ENCODE data around the gene SLC38A11.

Gene SLC38A11

GRCh38 chr2:164913640-164914350, 41.5 kb downstream of the SLC38A11 start:
- DNase-seq, result no peak

GRCh38 chr2:164913011-164913410, 42.3 kb downstream of the SLC38A11 start:
- no peak for DNase-seq

GRCh38 chr2:164911832-164912231, 43.5 kb downstream of the SLC38A11 start:
- no peak for DNase-seq

GRCh38 chr2:164910101-164910899, 45.0 kb downstream of the SLC38A11 start:
- no peak for DNase-seq

- no peak for DNase-seq
Observed at GRCh38 chr2:164906947-164907346, 48.4 kb downstream of the SLC38A11 start.

- no peak for DNase-seq
Observed at GRCh38 chr2:164905307-164905706, 50.0 kb downstream of the SLC38A11 start.

- DNase-seq, result no peak
Observed at GRCh38 chr2:164903951-164904350, 51.4 kb downstream of the SLC38A11 start.

- DNase-seq, result no peak
Observed at GRCh38 chr2:164903204-164903603, 52.1 kb downstream of the SLC38A11 start.

- no peak for DNase-seq
Observed at GRCh38 chr2:164899121-164899520, 56.2 kb downstream of the SLC38A11 start.

GRCh38 chr2:164898475-164898874, 56.9 kb downstream of the SLC38A11 start:
- DNase-seq, result no peak

GRCh38 chr2:164897469-164898260, 57.7 kb downstream of the SLC38A11 start:
- DNase-seq, result no peak

- DNase-seq, result no peak
Observed at GRCh38 chr2:164896634-164897355, 58.5 kb downstream of the SLC38A11 start.

GRCh38 chr2:164896226-164896625, 59.1 kb downstream of the SLC38A11 start:
- no peak for DNase-seq

GRCh38 chr2:164891460-164891859, 63.9 kb downstream of the SLC38A11 start:
- DNase-seq, result no peak

- DNase-seq, result no peak
Observed at GRCh38 chr2:164890544-164890943, 64.8 kb downstream of the SLC38A11 start.

GRCh38 chr2:164888592-164888991, 66.7 kb downstream of the SLC38A11 start:
- DNase-seq, result no peak

GRCh38 chr2:164887434-164888144, 67.7 kb downstream of the SLC38A11 start:
- no peak for DNase-seq

GRCh38 chr2:164882276-164882675, 73.0 kb downstream of the SLC38A11 start:
- DNase-seq, result no peak

- DNase-seq, result no peak
Observed at GRCh38 chr2:164881524-164881923, 73.8 kb downstream of the SLC38A11 start.

GRCh38 chr2:164879901-164880535, 75.3 kb downstream of the SLC38A11 start:
- DNase-seq, result no peak

- no peak for DNase-seq
Observed at GRCh38 chr2:164877927-164878326, 77.4 kb downstream of the SLC38A11 start.

- no peak for DNase-seq
Observed at GRCh38 chr2:164877169-164877568, 78.2 kb downstream of the SLC38A11 start.
